Measurements from ENCODE around the gene IBSP.

- TF ChIP-seq POLR2AphosphoS5 (IDR thresholded peaks at IDR 0.05; ENCODE audit: low read depth, low read length) (no peak), POLR2A (IDR thresholded peaks at IDR 0.05; ENCODE audit: low read depth, low read length) (no peak), TAF1 (IDR thresholded peaks at IDR 0.05; ENCODE audit: low read depth, low read length) (no peak), SPI1 (IDR thresholded peaks at IDR 0.05; ENCODE audit: low read depth, low read length) (no peak), POU2F2 (IDR thresholded peaks at IDR 0.05; ENCODE audit: low read depth, low read length) (no peak)
Measured at GRCh38 chr4:87853108-87853507, 53.8 kb downstream of the IBSP start.

Measured in GM12891 (cell line).